HTERT RPE-1 (cell line): ENCODE results near the gene KCTD19.

Experiments used
- in situ Hi-C: fragments of 300-500 bp; cut with MboI; formaldehyde crosslinking; loops from 4 replicates; pipeline ENCODE4 v1.14.3; 2020; ENCODE audit warnings: low sequenced_read_pairs

The KCTD19 gene

GRCh38 chr16:67284699-67285646 is 41.6 kb downstream of the KCTD19 start:
- in situ Hi-C loops, result no loop called here

- in situ Hi-C loops, result no loop called here
Observed at GRCh38 chr16:67283826-67284555, 42.5 kb downstream of the KCTD19 start.

GRCh38 chr16:67283039-67283825 is 43.3 kb downstream of the KCTD19 start:
- in situ Hi-C loops, result no loop called here

- in situ Hi-C loops, result no loop called here
Observed at GRCh38 chr16:67282447-67282805, 44.1 kb downstream of the KCTD19 start.

- in situ Hi-C loops, result no loop called here
Observed at GRCh38 chr16:67281536-67282446, 44.8 kb downstream of the KCTD19 start.

- in situ Hi-C loops, result no loop called here
Observed at GRCh38 chr16:67280090-67281015, 46.2 kb downstream of the KCTD19 start.

- in situ Hi-C loops, result no loop called here
Observed at GRCh38 chr16:67279296-67280089, 47.0 kb downstream of the KCTD19 start, which contains the start of gene PLEKHG4. Gene PLEKHG4, plus strand, starts transcription at chr16:67279532. Its CDS starts 513 bp downstream, at chr16:67280045.

GRCh38 chr16:67278773-67279295 is 47.7 kb downstream of the KCTD19 start:
- in situ Hi-C loops, result no loop called here

GRCh38 chr16:67277999-67278772 is 48.4 kb downstream of the KCTD19 start:
- in situ Hi-C loops, result no loop called here

- in situ Hi-C loops, result no loop called here
Observed at GRCh38 chr16:67277294-67277998, 49.1 kb downstream of the KCTD19 start.

- in situ Hi-C loops, result no loop called here
Observed at GRCh38 chr16:67275321-67275720, 51.2 kb downstream of the KCTD19 start.

- in situ Hi-C loops, result no loop called here
Observed at GRCh38 chr16:67271446-67271845, 55.1 kb downstream of the KCTD19 start.

GRCh38 chr16:67270931-67271338 is 55.6 kb downstream of the KCTD19 start:
- in situ Hi-C loops, result no loop called here

- in situ Hi-C loops, result no loop called here
Observed at GRCh38 chr16:67269766-67270165, 56.8 kb downstream of the KCTD19 start.

GRCh38 chr16:67268136-67268579 is 58.4 kb downstream of the KCTD19 start:
- in situ Hi-C loops, result no loop called here

- in situ Hi-C loops, result no loop called here
Observed at GRCh38 chr16:67265834-67266233, 60.7 kb downstream of the KCTD19 start.
